ENCODE results near the gene TTC17. TPM values are rescaled to one million over a fixed set of nuclear protein-coding genes. Genes with fewer than 3 reads are reported as not detected.
"Not testable (repeated sequence)": the region's sequence is repeated elsewhere in the genome, so short reads cannot be mapped to it uniquely, and the experiment has no call there.

Gene TTC17
- polyA plus RNA-seq (ENCODE audit: insufficient read depth in 1 of 5, insufficient read length in 5 of 5, low replicate concordance in 1 of 5), result 100 to 1,000 TPM; 124 to 228 (median 187) TPM
- long read RNA-seq, donor 1, full-length matches to known transcripts, result 24 of 105 reads
- long read RNA-seq, donor 1, partial matches to known transcripts, result 72 of 105 reads
- long read RNA-seq, donor 1, other reads (novel, unspliced or antisense), result 9 of 105 reads
- long read RNA-seq, donor 2, full-length matches to known transcripts, result 4 of 29 reads
- long read RNA-seq, donor 2, partial matches to known transcripts, result 16 of 29 reads
- long read RNA-seq, donor 2, other reads (novel, unspliced or antisense), result 9 of 29 reads
- long read RNA-seq, donor 3, partial matches to known transcripts, result 37 of 51 reads
- long read RNA-seq, donor 3, other reads (novel, unspliced or antisense), result 0 of 51 reads
- long read RNA-seq, donor 4, transcript TTC17-212 (2 exons, 2,607 nt), result major isoform, 5 of 82 reads
- long read RNA-seq, donor 4, transcript TTC17-209 (3 exons, 1,017 nt), result major isoform, 5 of 82 reads
- long read RNA-seq, donor 4, partial matches to known transcripts, result 68 of 82 reads
- long read RNA-seq, donor 4, other reads (novel, unspliced or antisense), result 0 of 82 reads
- long read RNA-seq, donor 5, full-length matches to known transcripts, result 14 of 136 reads
- long read RNA-seq, donor 5, partial matches to known transcripts, result 115 of 136 reads
- long read RNA-seq, donor 5, other reads (novel, unspliced or antisense), result 7 of 136 reads
- long read RNA-seq, donor 6, partial matches to known transcripts, result 58 of 86 reads
- long read RNA-seq, donor 6, other reads (novel, unspliced or antisense), result 14 of 86 reads
- long read RNA-seq, donor 7, partial matches to known transcripts, result 57 of 89 reads
- long read RNA-seq, donor 7, other reads (novel, unspliced or antisense), result 21 of 89 reads
- long read RNA-seq, donor 8, full-length matches to known transcripts, result 5 of 20 reads
- long read RNA-seq, donor 8, partial matches to known transcripts, result 15 of 20 reads
- long read RNA-seq, donor 8, other reads (novel, unspliced or antisense), result 0 of 20 reads

GRCh38 chr11:43358801-43359421 is at the start of gene TTC17:
Gene TTC17, plus strand, starts transcription at chr11:43358920. Its CDS starts 35 bp downstream, at chr11:43358955.
- DNase-seq, result peak; percentile 86 to 88

GRCh38 chr11:43311791-43312607 is 46.7 kb upstream of the TTC17 start, which contains the start of gene API5:
Gene API5, plus strand, starts transcription at chr11:43311996. Its CDS starts 132 bp downstream, at chr11:43312128.
- peak; percentile 92 for DNase-seq

GRCh38 chr11:43315966-43316365 is 42.8 kb upstream of the TTC17 start:
- no peak for DNase-seq

- DNase-seq, result no peak
Observed at GRCh38 chr11:43316451-43316850, 42.3 kb upstream of the TTC17 start.

GRCh38 chr11:43327987-43328386 is 30.7 kb upstream of the TTC17 start:
- no peak for DNase-seq

- no peak for DNase-seq
Observed at GRCh38 chr11:43328482-43328881, 30.2 kb upstream of the TTC17 start.

- no peak for DNase-seq
Observed at GRCh38 chr11:43341159-43341558, 17.6 kb upstream of the TTC17 start.

GRCh38 chr11:43351426-43351825 is 7.3 kb upstream of the TTC17 start:
- DNase-seq, result not testable (repeated sequence)

- no peak for DNase-seq
Observed at GRCh38 chr11:43354311-43354710, 4.4 kb upstream of the TTC17 start.

- DNase-seq, result no peak
Observed at GRCh38 chr11:43356336-43356735, 2.4 kb upstream of the TTC17 start.

- no peak for DNase-seq
Observed at GRCh38 chr11:43358279-43358800, 380 bp upstream of the TTC17 start.

GRCh38 chr11:43359422-43359818 is 700 bp downstream of the TTC17 start:
- DNase-seq, result no peak

GRCh38 chr11:43360361-43361032 is 1.8 kb downstream of the TTC17 start:
- DNase-seq, result no peak

GRCh38 chr11:43366677-43367076 is 8.0 kb downstream of the TTC17 start:
- DNase-seq, result no peak

- DNase-seq, result peak in 1 of 2 donors; percentile 23
Observed at GRCh38 chr11:43367382-43368178, 8.9 kb downstream of the TTC17 start.

- no peak for DNase-seq
Observed at GRCh38 chr11:43376065-43376464, 17.3 kb downstream of the TTC17 start.

- DNase-seq, result no peak
Observed at GRCh38 chr11:43376594-43376993, 17.9 kb downstream of the TTC17 start.

GRCh38 chr11:43377389-43377788 is 18.7 kb downstream of the TTC17 start:
- DNase-seq, result no peak

- DNase-seq, result no peak
Observed at GRCh38 chr11:43378897-43379296, 20.2 kb downstream of the TTC17 start.

Data from right lung (tissue), 10 donors.